HG03103 (cell line): ENCODE results near the gene MYBPC2.

Experiments
- ATAC-seq: cut with Tn5 transposase; IDR thresholded peaks from one replicate; pipeline ENCODE4 v1.9.1; 2021; ENCODE audit warnings: low read depth; ENCODE audit not compliant: unreplicated experiment

The MYBPC2 gene

DNA sequence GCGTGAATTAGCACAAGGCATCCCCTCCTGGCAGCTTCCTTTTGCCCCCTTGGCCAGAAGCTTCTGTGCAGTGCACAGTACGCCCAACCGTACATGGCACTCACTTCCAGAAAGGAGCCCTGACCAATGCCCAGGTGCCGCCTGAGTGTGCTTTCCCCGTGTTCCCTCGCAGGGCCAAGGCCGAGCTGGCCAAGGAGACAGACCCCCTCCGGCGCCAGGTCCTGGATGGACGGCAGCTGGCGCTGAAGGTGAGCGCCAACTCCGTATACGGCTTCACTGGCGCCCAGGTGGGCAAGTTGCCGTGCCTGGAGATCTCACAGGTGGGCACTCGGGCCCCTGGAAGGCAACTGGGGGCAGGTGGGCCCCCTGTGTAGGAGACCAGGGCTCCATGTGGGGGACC is 23.3 kb upstream of the MYBPC2 start:
- ATAC-seq = no peak

DNA sequence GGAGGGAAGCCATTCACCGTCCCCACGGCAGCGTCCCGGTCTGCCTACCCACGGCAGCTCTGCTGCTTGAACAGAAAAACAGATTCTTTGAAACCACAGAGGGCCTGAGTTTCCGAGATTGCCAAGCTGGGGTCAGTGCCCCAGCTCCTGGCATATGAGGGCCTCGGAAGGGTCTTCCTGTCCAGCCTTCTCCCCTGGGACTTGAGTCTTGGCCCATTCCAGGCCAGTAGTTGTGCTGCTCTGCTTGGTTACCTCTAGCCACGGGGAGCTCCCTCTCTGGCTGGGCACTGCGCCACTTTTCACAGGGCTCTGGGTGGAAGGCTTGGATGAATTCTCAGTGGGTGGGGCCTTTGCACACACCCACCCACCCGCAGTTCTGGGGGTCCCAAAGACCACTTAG is 22.6 kb upstream of the MYBPC2 start:
- no peak for ATAC-seq

DNA sequence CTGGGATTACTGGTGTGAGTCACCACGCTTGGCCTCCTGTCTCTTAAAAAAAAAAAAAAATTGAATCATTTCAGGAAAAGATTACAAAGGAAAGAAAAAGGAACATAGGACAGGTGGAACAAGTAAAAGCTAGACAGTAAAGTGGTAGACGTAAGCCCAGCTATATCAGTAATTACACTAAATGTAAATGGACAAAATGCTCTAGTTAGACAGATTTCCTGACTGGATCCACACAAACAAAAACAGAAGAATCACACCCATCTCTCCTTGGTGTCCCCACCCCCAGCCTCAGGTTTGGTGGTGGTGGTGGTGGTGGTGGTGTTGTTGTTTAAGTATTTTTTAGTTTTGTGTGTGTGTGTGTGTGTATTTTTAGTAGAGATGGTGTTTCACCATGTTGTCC is 20.3 kb upstream of the MYBPC2 start:
- no peak for ATAC-seq

DNA sequence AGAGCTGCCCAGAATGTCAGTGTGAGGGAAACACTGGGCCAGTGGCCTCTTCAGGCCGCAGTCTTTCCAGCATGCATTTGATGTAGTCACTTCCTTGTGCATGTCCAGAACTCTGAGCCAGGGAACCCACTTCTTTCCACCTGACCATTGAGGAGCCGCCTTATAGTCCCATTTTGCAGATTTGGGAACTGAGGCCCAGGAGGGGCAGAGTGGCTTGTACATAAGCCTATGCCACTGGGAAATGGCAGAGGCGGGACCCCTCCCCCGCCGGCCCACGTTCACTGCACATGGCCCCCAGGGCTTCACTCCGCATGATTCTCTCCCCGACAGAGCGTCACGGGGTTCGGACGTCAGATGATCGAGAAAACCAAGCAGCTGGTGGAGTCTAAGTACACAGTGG is 19.6 kb upstream of the MYBPC2 start:
- no peak for ATAC-seq

DNA sequence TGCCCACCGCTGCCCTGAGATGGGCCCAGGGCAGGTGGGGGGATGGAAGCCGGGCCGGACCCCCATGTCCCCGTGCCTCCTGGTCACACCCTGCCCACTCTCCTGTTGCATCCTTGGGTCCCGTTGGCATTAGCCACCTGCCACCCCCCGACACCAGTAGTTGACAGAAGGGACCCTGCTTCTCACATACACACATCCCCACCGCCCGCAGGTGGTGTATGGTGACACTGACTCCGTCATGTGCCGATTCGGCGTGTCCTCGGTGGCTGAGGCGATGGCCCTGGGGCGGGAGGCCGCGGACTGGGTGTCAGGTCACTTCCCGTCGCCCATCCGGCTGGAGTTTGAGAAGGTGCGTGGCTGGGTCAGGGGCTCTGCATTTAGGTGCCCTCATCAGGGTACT is 19.2 kb upstream of the MYBPC2 start:
- ATAC-seq = no peak

DNA sequence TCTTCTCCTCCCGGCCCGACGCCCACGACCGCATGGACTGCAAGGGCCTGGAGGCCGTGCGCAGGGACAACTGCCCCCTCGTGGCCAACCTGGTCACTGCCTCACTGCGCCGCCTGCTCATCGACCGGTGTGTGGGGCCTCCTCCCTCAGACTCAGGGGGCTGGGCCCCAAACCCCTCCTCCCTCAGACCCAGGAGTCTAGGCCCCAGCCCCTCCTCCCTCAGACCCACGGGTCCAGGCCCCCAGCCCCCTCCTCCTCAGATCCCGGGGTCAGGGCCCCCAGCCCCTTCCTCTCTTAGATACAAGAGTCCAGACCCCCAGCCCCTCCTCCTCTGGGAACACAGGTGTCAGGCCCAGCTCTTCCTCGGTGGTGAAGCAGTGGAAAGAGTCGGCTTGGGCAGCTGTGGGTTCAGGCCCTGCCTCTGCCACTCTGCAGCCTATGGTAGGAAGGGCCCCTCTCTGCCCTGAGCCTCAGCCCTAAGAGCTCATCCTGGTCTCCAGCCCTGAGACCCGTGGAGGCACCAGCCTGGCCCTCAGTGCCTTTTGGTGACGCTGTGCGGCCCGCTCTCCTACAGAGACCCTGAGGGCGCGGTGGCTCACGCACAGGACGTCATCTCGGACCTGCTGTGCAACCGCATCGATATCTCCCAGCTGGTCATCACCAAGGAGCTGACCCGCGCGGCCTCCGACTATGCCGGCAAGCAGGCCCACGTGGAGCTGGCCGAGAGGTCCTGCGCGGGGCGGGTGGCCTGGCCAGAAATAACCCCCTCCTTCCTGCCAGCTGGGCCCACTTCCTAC is 17.6 kb upstream of the MYBPC2 start:
- no peak for ATAC-seq

DNA sequence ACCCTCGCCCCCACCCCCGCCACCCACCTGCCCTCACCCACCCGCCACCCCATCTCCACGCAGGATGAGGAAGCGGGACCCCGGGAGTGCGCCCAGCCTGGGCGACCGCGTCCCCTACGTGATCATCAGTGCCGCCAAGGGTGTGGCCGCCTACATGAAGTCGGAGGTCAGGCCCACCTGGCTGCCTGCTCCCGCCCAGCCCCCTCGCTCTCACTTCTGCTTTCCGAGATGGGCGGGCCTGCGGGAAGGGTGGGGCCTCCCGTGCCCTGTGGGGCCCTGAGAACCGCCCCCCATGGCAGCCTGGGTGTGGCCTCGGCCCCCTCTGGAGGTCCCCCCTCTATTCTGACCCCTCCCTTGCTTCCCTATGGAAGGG is 17.0 kb upstream of the MYBPC2 start:
- ATAC-seq = peak; percentile 45

DNA sequence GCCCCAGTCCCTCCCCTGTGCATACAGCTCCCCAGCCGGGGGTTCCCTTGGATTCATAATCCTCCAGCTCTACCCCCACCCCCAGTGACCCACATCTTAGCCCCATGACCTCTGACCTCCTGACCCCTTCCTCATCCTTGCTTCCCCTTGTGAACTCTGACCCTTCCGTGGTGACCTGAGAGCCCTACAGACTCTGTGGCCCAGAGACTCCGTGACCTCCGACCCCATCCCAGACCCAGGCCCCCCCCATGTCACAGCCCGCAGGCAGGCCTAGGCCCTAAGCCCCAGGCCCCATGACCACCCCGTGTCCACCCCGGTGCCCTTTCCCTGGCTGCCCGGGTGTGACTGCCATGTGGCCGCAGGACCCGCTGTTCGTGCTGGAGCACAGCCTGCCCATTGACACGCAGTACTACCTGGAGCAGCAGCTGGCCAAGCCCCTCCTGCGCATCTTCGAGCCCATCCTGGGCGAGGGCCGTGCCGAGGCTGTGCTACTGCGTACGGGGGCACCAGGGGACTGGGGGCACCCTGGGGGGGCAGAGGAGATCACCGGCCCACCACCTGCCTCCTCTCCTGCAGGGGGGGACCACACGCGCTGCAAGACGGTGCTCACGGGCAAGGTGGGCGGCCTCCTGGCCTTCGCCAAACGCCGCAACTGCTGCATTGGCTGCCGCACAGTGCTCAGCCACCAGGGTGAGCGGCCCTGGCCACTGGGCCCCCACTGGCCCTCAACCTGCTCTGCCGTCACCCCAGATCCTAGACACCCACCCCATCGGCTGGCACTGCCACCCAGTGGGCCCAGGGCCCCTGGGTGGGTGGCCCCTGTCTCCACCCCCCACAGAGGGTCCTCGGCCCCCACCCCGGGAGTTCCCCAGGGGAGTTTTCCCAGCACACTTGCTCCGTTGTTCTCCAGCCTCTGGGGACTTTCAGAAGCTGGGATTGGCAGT is 16.4 kb upstream of the MYBPC2 start:
- ATAC-seq = no peak

DNA sequence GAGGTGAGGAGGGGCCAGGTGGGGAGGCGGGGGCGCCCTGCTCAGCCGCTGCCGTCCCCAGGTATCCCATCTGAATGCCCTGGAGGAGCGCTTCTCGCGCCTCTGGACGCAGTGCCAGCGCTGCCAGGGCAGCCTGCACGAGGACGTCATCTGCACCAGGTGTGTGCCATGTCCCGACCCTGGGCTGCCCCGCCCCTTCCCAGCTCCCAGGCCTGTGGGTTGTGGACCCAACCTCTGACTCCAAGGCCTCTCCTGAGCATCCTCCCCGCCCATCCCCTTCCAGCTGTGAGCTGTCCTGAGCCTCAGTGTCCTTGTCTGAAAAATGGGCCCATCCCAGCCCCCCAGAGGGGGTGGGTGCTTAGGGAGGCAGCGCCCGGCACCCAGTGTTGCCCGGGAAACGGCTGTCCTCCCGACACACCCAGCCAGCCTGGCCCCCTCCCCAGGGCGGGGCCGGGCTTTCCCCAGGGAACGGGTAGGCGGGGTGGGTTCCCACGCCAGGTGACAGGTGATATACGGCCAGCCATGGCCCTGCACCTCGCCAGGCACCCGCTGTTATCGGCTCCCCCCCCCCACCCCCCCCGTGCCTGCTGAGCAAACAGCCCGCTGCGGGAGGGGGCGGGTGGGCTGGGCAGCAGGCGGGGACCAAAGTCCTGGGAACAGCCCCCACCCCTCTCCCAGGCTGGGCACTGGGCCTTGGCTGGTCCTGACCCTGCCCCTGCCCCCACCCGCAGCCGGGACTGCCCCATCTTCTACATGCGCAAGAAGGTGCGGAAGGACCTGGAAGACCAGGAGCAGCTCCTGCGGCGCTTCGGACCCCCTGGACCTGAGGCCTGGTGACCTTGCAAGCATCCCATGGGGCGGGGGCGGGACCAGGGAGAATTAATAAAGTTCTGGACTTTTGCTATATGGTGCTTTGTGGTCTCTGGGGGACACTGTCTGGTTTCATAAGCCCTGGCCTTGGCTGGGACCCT is 15.3 kb upstream of the MYBPC2 start:
- ATAC-seq = no peak

DNA sequence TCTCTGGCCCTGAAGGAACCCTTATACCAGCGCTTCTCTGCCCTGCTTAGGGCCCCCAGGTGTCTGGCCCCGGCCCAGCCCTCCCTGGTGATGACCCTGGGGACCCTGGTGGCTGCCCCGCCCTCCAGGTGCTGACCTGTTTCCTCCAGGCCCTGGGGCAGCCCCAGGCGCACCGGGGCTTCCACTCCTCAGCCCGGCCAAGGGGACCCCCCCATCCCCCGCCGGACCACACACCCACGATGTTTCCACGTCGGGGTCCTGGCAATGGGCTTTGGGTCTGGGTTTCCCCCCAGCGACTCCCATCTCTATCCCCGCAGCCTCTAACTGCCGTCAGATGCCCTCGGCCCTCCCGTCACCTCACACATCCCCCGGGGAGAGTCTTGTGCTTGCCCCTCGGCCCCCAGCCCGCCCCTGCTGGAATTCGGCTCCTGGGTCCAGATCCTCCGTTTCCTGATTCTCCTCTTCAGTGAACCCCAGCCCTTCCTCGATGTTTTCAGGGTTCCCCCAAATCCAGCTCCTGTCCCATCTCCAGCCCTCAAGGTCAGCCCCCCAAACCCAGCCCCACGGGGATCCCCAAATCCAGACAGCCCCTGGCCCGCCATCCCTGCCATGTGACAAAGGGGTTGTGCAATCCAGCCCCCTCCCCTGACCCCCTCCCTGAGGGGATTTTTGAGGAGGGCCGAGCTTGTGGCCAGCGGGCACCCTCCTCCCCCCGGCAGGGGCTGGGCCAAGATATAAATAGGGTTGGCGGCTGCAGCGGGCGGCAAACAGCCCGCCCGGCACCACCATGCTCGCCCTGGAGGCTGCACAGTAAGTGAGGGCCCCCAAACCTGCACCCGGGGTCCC is 14.3 kb upstream of the MYBPC2 start, which contains the start of gene SPIB:
Gene SPIB (plus strand): TSS at position 763 of the 846 bp plus-strand sequence. CDS start 25 bp downstream, at position 788.
- no peak for ATAC-seq

DNA sequence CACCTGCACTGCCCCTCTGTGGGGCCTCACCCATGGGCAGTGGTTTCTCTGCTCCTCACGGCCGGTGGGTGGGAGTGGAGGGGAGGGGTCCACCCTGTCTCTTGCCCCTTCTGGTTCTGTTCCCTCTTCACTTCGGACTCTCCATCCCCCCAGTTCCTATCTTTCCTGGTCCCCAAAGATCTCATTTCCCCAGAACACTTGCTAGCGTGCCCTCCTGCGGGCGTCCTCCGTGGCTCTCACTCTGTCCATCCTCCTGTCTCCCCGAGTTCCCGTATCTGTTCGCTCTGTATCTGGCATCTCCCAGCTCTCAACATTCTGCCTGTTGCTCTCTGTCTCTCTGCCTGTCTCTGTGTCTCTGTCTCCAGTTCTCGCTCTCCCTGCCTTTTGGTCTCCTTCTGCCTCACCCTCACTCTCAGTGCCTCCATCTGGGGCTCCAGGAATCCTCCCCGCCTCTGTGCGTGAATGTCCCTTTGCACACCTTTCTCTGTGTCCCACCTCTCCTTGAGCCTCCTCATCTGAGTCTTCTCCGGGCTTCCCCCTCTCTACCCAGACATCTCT is 13.6 kb upstream of the MYBPC2 start:
- no peak for ATAC-seq

DNA sequence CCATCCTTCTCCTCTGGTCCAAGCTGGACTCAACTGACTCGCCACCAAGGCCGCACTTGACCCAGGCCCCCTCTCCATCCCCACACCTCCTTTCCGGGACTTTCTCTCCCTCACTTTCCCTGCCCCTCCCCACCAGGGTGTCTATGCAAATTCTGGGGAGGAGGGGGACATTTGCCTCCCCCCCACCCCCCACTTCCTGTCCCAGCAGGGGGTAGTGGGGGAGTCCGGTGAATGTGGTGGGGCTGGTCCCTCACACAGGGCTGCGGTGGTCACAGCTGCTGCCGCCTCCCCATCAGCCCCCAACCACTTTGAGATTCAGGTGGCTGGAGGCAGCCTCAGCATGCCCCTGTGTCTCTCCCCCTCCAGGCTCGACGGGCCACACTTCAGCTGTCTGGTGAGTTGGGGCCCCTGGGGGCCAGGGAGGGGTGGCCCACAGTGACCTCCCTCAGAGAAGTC is 13.1 kb upstream of the MYBPC2 start:
- ATAC-seq = no peak

DNA sequence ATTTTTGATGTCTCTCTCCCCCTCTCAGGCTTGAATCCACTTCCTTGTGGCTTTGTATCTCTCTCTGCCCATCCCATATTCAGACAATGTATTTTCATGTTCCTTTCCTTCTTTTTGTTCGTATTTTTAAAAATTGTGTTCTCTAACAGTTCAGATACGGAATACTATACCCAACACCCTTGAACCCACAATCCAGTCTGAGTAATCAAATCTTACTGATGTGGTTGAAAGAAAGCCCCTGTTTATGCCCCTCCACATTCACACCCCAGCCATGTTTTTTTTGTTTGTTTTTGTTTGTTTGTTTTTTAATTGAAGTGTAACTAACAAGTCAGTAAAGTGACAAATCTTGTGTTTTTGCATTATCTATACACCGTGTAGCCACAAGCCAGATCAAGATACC is 12.6 kb upstream of the MYBPC2 start:
- no peak for ATAC-seq

DNA sequence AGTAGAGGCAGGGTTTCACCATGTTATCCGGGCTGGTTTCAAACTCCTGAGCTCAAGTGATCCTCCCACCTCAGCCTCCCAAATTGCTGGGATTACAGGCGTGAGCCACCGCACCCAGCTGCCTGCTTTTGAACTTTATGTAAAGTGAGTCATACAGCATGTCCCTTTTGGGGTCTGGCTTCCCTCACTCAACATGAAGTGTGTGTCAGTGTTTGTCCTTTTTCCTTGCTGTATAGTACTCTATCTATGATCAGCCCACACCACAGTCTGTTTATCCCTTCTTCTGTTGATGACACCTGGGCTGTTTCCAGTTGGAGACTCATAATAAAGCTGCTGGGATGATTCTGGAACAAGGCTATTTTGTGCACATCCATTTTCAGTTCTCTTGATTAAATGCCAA is 11.9 kb upstream of the MYBPC2 start:
- no peak for ATAC-seq

DNA sequence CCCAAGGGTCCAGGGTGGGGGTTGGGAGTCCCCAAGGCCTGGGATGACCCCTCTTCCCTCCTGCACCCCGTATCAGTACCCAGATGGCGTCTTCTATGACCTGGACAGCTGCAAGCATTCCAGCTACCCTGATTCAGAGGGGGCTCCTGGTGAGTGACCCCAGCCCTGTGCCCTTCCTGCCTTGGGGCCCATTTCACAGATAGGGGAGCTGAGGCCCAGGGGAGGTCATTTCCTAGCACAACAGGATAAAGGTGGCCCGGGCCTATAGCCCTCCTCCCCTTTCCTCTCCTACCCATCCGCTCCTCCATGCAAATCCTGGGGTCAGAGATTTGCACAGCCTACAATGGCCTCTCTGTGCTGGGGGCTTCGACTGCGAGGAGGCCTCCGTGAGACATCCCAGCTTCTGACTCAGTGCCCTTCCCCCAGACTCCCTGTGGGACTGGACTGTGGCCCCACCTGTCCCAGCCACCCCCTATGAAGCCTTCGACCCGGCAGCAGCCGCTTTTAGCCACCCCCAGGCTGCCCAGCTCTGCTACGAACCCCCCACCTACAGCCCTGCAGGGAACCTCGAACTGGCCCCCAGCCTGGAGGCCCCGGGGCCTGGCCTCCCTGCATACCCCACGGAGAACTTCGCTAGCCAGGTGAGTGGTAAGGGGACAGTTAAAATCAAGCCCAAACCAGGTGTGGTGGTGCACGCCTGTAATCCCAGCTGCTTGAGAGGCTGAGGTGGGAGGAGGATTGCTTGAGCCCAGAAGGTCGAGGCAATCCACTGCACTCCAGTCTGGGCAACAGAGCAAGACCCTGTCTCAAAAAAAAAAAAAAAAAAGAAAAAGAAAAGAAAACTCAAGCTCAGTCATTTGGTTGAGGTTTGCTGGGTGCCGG is 10.1 kb upstream of the MYBPC2 start:
- ATAC-seq = no peak

DNA sequence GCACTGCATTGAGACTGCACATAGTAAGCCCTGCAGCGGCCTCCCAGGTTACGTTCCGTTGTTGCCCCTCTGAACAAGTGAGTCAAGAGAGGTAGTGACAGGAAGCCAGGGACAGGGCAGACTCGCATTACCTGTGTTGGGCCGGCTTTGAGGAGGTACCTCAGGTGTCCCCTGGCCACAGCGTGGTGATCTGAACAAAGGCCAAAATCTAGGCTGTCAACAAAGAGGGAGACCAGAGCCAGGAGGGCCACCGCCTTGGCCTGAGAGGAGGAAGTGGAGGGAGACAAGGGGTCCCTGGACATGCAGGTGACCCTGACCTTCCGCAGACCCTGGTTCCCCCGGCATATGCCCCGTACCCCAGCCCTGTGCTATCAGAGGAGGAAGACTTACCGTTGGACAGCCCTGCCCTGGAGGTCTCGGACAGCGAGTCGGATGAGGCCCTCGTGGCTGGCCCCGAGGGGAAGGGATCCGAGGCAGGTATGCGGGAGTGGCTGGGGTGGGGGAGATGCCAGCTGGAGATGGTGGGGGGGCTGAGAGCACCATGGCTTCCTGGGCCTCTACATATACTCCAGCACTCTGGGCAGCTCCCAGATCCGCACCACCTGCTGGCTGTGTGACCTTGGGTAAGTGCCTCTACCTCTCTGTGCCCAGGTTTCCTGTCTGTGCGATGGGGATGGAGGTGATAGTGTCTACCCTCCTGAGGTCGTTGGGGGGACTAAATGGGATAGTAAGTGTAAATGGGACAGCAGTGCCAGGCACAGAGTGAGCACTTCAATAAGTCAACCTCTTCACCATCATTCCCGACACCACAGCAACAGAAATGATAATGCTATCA is 9.2 kb upstream of the MYBPC2 start:
- no peak for ATAC-seq

DNA sequence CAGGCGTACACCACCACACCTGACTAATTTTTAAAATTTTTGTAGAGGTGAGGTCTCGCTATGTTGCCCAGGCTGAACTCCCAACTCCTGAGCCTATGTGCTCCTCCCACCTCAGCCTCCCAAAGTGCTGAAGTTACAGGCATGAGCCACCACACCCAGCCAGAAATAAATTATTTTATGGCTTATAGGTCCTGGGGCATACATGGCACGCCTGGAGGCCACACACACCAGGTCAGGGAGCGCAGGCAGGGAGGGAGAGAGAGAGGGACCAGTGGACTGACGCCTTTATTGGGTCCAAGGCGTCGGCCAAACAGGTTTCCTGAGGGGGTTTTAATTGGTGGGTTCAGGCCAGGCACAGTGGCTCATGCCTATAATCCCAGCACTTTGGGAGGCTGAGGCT is 7.1 kb upstream of the MYBPC2 start:
- no peak for ATAC-seq
